GM18505 (cell line): Measurements from ENCODE around the gene ZNF625.

Experiments used
- ATAC-seq: cut with Tn5 transposase; IDR thresholded peaks from one replicate; pipeline ENCODE4 v1.9.1; 2021; ENCODE audit not compliant: unreplicated experiment
- POLR2A ChIP-seq: IDR thresholded peaks from 4 replicates; pipeline ENCODE4 v1.6.1; 2011; ENCODE audit warnings: borderline replicate concordance; ENCODE audit not compliant: insufficient read depth, insufficient read length; ENCODE audit errors: extremely low read depth

ZNF625 gene

GRCh38 chr19:12156223-12157058, at the start of gene ZNF625:
ZNF625 (minus strand) TSS chr19:12156734; CDS start chr19:12156558, 176 bp downstream.
- TF ChIP-seq POLR2A, result peak; percentile 64
- ATAC-seq, result peak; percentile 65

GRCh38 chr19:12205296-12205695, 48.8 kb upstream of the ZNF625 start:
- no peak for ATAC-seq
- no peak for TF ChIP-seq POLR2A

- TF ChIP-seq POLR2A, result no peak
- ATAC-seq, result no peak
These were observed 45.7 kb upstream of the ZNF625 start for GRCh38 chr19:12202250-12202649.

DNA sequence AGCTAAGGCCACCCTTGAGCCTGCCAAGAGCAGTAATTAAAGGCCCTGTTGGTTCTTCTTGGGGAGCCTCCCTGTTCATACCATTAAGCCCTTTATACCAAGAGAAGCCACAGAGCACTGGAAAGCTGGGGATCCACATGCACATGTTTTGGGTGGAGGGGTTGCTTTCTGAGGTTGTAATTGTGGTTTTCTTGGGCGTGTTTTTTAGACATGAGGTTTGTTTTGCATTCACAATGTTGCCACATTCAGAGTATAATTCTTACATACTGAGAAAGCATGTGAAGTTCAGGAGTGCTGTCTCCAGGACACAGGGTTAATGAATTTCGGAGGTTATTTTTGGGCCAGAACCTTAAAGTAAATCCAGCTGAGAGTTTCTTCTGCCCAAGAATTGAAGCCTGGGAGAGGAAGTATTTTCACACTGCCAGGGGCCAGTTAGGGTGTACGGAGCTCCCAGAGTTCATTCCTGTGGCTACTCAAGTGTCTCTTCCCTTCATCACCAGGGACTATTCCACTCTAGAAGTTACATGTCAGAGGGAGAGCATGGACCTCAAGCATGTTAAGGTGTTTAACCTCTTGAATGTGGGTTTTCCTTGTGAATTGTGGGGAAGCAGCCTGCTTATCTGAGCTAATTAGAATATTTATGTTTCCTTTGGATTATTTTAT, 43.4 kb upstream of the ZNF625 start:
- ATAC-seq, result no peak
- no peak for TF ChIP-seq POLR2A

DNA sequence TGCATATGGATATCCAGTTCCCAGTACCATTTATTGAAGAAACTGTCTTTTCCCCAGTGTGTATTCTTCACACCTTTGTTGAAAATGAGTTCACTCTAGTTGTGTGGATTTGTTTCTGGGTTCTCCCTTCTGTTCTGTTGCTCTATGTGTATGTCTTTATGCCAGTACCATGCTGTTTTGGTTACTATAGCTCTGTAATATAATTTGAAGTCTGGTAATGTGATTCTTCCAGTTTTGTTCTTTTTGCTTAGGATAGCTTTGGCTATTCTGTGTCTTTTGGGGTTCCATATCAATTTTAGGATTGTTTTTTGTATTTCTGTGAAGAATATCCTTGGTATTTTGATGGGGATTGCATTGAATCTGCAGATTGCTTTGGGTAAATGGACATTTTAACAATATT, 41.6 kb upstream of the ZNF625 start:
- no peak for TF ChIP-seq POLR2A
- ATAC-seq, result no peak

DNA sequence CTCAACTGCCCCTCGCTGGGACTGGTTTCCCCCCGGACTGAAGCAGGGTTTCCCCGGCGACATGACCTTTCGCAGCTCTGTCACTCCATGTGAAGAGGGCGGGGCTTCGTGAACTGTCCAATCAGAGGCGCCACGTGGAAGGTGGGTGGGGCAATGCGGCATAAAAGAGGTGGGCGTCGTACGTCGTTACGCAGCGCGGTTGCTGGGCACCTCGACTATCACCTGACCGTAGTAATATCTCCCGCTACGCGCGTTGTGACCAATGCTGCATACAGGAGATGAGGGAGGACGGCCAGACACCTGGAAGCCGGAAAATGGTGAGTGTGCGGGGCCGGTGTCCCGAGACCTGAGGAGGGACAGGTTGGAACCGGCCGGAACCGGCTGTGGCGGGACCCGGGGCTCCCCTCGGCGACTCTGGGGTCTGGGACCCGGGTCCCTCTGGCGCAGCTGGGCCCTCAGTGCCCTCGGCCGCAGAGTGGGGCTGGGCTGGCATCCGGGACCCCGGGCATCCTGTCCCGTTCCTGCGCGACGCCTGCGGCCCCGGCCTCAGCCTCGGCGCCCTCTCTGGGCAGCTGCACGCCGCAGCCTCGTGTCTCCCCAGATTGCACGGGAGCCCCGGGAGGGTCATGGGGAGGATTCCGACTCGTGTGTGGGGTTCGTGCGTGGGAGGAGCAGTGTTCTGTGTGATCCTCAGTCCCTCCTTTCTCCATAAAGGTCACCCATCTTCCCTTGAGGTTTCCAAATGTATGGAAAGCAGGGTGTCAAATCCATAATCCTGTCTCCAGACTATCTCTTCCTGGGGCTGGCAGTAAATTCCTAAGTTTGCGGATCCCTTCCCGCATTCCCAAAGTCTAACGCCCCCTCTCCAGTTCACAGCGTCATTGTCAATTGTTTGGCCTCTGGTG, 38.5 kb upstream of the ZNF625 start:
- ATAC-seq, result no peak
- TF ChIP-seq POLR2A, result no peak

GRCh38 chr19:12187625-12188024, 31.1 kb upstream of the ZNF625 start:
- no peak for ATAC-seq
- no peak for TF ChIP-seq POLR2A

DNA sequence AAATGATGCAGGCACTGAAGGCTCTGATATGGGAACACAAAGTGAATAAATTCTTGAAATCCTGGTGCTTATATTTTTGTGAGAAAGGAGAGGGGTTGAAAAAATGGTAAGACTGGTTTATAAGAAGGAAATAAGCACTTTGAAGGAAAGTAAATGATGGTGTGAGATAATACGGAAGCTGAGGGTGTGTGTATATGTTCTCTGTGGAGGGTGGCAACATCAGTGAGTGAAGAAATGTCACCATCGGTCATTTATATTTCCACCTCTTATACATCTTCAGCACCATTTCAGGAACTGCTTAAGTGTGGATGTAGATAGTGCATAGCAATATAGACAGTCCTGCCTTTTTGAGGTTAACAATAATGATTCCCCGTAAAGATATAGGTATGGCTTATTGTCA, 23.8 kb upstream of the ZNF625 start:
- TF ChIP-seq POLR2A, result no peak
- ATAC-seq, result no peak

DNA sequence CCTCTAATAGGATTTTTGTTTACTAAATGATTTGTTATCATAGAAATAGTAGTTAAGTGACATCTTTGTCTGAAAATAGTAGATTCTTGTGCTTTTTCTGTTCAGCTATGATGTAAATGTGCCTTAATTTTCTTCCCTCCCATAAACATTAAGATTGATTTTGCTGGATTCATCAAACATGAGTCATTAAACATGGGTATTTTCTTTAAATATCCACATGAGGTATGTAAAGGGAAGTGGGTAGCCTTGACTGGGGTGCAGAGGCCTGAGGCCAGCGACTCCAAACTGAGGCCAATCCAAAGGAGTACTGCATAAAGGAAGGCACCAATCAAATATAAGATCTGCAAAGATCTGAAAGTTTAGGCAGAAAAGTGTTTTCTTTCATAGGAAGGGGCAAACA, 10.1 kb upstream of the ZNF625 start:
- no peak for ATAC-seq

DNA sequence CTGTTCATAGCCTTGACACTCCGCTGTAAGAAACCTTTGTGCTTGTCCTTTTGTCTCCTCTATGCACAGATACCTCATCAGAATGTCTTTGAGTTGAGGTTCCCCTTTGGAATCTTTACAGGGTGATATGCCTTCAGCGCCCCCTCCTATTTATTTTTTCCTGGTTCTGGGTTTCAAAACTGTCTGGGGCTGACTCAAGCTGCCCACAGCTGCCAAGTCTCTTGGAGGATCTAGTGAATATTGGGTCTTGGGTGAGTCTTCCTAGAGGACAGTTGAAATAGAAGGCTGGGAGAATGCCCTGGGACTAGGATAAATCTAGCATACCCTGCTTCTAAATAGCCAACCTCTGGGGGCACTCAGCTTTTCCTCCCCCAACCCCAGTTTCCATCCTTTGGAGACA, 7.3 kb upstream of the ZNF625 start:
- no peak for ATAC-seq
- no peak for TF ChIP-seq POLR2A

More for the DNA sequence above, 10.1 kb upstream of the ZNF625 start:
- no peak for TF ChIP-seq POLR2A

DNA sequence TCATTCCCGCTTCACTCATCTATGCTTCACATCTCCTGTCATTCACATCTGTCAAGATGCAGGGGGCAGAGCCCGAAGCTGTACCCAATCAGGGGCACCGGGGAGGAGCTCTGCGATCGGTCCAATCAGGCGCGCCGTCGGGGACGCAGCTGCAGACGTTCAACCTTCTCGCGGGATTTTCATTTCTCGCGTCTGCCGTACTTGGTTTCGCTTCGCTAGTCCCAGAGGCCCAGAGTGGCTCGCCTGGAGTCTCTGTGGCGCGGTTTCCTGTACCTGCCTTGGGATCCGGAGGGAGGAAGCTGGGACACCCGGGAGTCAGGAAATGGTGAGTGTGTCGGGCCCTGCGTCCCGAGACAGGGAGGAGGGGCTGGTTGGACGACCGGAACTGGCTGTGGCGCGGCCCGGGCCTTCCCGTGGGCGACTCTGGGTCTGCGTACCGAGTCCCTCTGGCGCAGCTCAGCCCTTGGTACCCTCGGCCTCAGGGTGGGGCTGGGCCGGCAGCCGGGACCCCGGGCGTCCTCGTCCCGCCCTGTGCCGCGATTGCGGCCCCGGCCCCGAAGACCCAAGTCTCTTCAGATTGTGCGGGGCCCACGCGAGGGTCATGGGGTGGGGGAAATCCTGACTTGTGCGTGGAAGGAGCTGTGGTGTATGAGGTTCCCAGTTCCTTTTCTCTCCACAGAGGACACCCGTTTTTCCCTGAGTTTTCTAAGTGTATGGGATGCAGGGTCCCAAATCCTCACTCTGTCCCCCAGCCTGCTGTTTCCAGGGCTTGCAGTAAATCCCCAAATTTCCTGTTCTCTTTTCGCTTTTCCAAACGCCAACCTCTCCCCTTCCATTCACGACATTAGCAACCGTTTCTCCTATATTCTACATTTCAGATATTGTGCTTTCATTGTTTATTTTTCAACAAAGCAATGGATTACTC, 6.6 kb upstream of the ZNF625 start, which contains the start of gene ZNF136:
ZNF136 (plus strand) TSS at position 215 of the 925 bp plus-strand sequence; CDS start at position 323, 108 bp downstream.
- ATAC-seq, result peak; percentile 90
- TF ChIP-seq POLR2A, result peak; percentile 84

GRCh38 chr19:12162513-12162881, 6.0 kb upstream of the ZNF625 start:
- ATAC-seq, result no peak
- no peak for TF ChIP-seq POLR2A
